Fibroblast of lung (primary cell): ENCODE data around the gene ARAP3.

ENCODE experiments used
- EZH2 ChIP-seq: IDR thresholded peaks from 2 replicates; pipeline ENCODE4 v1.5.1; 2012; ENCODE audit warnings: low read length, control low read depth, mild to moderate bottlenecking; ENCODE audit errors: missing control alignments
- TF ChIP-seq, protein P1 (sequence below), 2 donors: IDR thresholded peaks in 1 of 2; conservative IDR thresholded peaks in 1 of 2; 1 replicate in 1 of 2; 2 replicates in 1 of 2; pipeline ENCODE4 v1.5.1; 2011 to 2012; ENCODE audit warnings: low read length in 2 of 2, control low read depth in 1 of 2, inconsistent platforms in 1 of 2, low read depth in 1 of 2, mild to moderate bottlenecking in 1 of 2

DNA sequence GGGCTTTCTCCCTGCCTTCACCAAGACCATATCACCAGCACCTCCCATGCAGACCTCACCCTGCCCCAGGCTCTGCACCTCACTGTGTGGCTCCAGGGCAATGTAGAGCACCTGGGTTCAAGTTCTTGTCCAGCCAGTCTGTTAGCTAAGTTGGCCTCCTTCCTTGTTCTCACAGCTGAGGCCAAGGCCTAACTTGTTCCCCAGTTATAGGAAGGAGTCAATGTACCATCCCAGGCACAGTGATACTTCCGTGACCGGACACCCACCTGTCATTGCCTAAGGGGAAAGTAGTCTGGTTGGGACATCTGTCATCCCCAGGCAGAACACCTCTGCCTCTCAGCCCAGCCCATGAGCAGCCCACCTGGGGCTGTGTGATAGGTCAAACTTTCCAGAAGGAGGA, 14.4 kb upstream of the ARAP3 start:
- TF ChIP-seq EZH2, result no peak
- TF ChIP-seq, protein P1, sequence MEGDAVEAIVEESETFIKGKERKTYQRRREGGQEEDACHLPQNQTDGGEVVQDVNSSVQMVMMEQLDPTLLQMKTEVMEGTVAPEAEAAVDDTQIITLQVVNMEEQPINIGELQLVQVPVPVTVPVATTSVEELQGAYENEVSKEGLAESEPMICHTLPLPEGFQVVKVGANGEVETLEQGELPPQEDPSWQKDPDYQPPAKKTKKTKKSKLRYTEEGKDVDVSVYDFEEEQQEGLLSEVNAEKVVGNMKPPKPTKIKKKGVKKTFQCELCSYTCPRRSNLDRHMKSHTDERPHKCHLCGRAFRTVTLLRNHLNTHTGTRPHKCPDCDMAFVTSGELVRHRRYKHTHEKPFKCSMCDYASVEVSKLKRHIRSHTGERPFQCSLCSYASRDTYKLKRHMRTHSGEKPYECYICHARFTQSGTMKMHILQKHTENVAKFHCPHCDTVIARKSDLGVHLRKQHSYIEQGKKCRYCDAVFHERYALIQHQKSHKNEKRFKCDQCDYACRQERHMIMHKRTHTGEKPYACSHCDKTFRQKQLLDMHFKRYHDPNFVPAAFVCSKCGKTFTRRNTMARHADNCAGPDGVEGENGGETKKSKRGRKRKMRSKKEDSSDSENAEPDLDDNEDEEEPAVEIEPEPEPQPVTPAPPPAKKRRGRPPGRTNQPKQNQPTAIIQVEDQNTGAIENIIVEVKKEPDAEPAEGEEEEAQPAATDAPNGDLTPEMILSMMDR (conservative IDR thresholded peaks at IDR 0.05 in 1 of 2, IDR thresholded peaks at IDR 0.05 in 1 of 2; ENCODE audit: low read depth in 1 of 2, low read length in 2 of 2), result no peak
